Activated CD8-positive, alpha-beta memory T cell treated with anti-CD3 and anti-CD28 coated beads for 1 hour (primary cell): ENCODE results near the gene FCRLA.
"Not testable (repeated sequence)": the region's sequence is repeated elsewhere in the genome, so short reads cannot be mapped to it uniquely, and the experiment has no call there.

ENCODE experiments used
- DNase-seq, 2 donors: peaks; one replicate each; pipeline ENCODE4 v3.0.0-alpha.2; 2020; ENCODE audit warnings: low read depth in 1 of 2; ENCODE audit errors: extremely low read depth in 1 of 2

Gene FCRLA

GRCh38 chr1:161706482-161707347 is at the start of gene FCRLA:
Gene FCRLA (plus strand): TSS chr1:161707229. CDS start chr1:161707265, 36 bp downstream.
- DNase-seq: no peak

- DNase-seq: not testable (repeated sequence)
Observed at GRCh38 chr1:161658524-161658923, 48.5 kb upstream of the FCRLA start.

GRCh38 chr1:161661660-161662311 is 45.2 kb upstream of the FCRLA start:
- not testable (repeated sequence) for DNase-seq

GRCh38 chr1:161662684-161663339 is 44.2 kb upstream of the FCRLA start, which contains the start of gene FCGR2B:
Gene FCGR2B (plus strand): TSS chr1:161663143. CDS start chr1:161663242, 99 bp downstream.
- not testable (repeated sequence) for DNase-seq

GRCh38 chr1:161663569-161663968 is 43.5 kb upstream of the FCRLA start:
- DNase-seq: not testable (repeated sequence)

GRCh38 chr1:161664689-161665088 is 42.3 kb upstream of the FCRLA start:
- not testable (repeated sequence) for DNase-seq

GRCh38 chr1:161671045-161672020 is 35.7 kb upstream of the FCRLA start:
- not testable (repeated sequence) for DNase-seq

- not testable (repeated sequence) for DNase-seq
Observed at GRCh38 chr1:161673437-161673836, 33.6 kb upstream of the FCRLA start.

- DNase-seq: not testable (repeated sequence)
Observed at GRCh38 chr1:161674447-161674846, 32.6 kb upstream of the FCRLA start.

GRCh38 chr1:161674908-161675307 is 32.1 kb upstream of the FCRLA start:
- DNase-seq: not testable (repeated sequence)

- no peak for DNase-seq
Observed at GRCh38 chr1:161676441-161676840, 30.6 kb upstream of the FCRLA start.

- no peak for DNase-seq
Observed at GRCh38 chr1:161676958-161677689, 29.9 kb upstream of the FCRLA start.

- DNase-seq: no peak
Observed at GRCh38 chr1:161678500-161678899, 28.5 kb upstream of the FCRLA start.

GRCh38 chr1:161681879-161682278 is 25.1 kb upstream of the FCRLA start:
- no peak for DNase-seq

GRCh38 chr1:161688946-161689345 is 18.1 kb upstream of the FCRLA start:
- no peak for DNase-seq

GRCh38 chr1:161691846-161692245 is 15.2 kb upstream of the FCRLA start:
- DNase-seq: no peak

GRCh38 chr1:161693020-161693712 is 13.9 kb upstream of the FCRLA start:
- not testable (repeated sequence) for DNase-seq

- not testable (repeated sequence) for DNase-seq
Observed at GRCh38 chr1:161698302-161698701, 8.7 kb upstream of the FCRLA start.

- DNase-seq: no peak
Observed at GRCh38 chr1:161702250-161702649, 4.8 kb upstream of the FCRLA start.
